KMS-11 (cell line): ENCODE data around the gene GOLIM4.
A peak's percentile ranks its signal among the peaks of the same experiment; 100 is the strongest.

Experiments used
- H2AFZ ChIP-seq: fragments of 200-600 bp; sonication (generic); 2 replicates; pipeline ENCODE4 v1.6.1; 2016; ENCODE audit warnings: antibody characterized with exemption, mixed run types, low read depth
- H3K27ac ChIP-seq: fragments of 200-600 bp; sonication (generic); 2 replicates; pipeline ENCODE4 v1.6.1; 2016; ENCODE audit warnings: mild to moderate bottlenecking, mixed run types
- H3K27me3 ChIP-seq: fragments of 200-600 bp; sonication (generic); 2 replicates; pipeline ENCODE4 v1.6.1; 2017; ENCODE audit warnings: mild to moderate bottlenecking, low read depth, mixed run types, moderate library complexity; ENCODE audit not compliant: insufficient read depth
- H3K36me3 ChIP-seq: fragments of 200-600 bp; sonication (generic); 2 replicates; pipeline ENCODE4 v1.6.1; 2017; ENCODE audit warnings: mild to moderate bottlenecking, mixed run types; ENCODE audit not compliant: insufficient read depth
- H3K4me1 ChIP-seq: fragments of 200-600 bp; sonication (generic); 2 replicates; pipeline ENCODE4 v1.6.1; 2016; ENCODE audit warnings: mild to moderate bottlenecking, low read depth, mixed run types; ENCODE audit not compliant: poor library complexity, severe bottlenecking
- H3K4me2 ChIP-seq: fragments of 200-600 bp; sonication (generic); 2 replicates; pipeline ENCODE4 v1.7.0; 2016; ENCODE audit warnings: mild to moderate bottlenecking, mixed run types
- H3K4me3 ChIP-seq: fragments of 200-600 bp; sonication (generic); IDR thresholded peaks from 2 replicates; pipeline ENCODE4 v1.6.1; 2017; ENCODE audit warnings: low read depth, low read length, mixed read lengths; ENCODE audit not compliant: insufficient read depth
- H3K79me2 ChIP-seq: fragments of 200-600 bp; sonication (generic); 2 replicates; pipeline ENCODE4 v1.6.1; 2016; ENCODE audit warnings: low read depth, mixed run types; ENCODE audit not compliant: insufficient read depth
- H3K9ac ChIP-seq: fragments of 200-600 bp; sonication (generic); 2 replicates; pipeline ENCODE4 v1.6.1; 2016; ENCODE audit warnings: mild to moderate bottlenecking, mixed run types
- H4K20me1 ChIP-seq: fragments of 200-600 bp; sonication (generic); 2 replicates; pipeline ENCODE4 v1.6.1; 2016; ENCODE audit warnings: mild to moderate bottlenecking, mixed run types; ENCODE audit not compliant: insufficient read depth
- CTCF ChIP-seq: fragments of 200-600 bp; sonication (generic); conservative IDR thresholded peaks from 2 replicates; pipeline ENCODE4 v1.6.1; 2017; ENCODE audit warnings: low read depth, mild to moderate bottlenecking, antibody characterized with exemption, low read length, moderate library complexity, mixed read lengths

The GOLIM4 gene

GRCh38 chr3:168102735-168103410, 7.1 kb upstream of the GOLIM4 start:
- Histone ChIP-seq H3K27ac (no peak overlapping the region), H3K4me2 (no peak overlapping the region), H3K9ac (no peak overlapping the region), H3K27me3 (no peaks in the 10 kb centered on the region), H3K4me1 (peaks cover 3% of the 10 kb centered on the region), H4K20me1 (no peaks in the 10 kb centered on the region), H3K36me3 (no peaks in the 10 kb centered on the region), H2AFZ (no peak overlapping the region), H3K79me2 (no peaks in the 10 kb centered on the region), H3K4me3 (no peak overlapping the region)
- no peak for TF ChIP-seq CTCF

GRCh38 chr3:168100777-168101492, 5.2 kb upstream of the GOLIM4 start:
- Histone ChIP-seq H2AFZ (no peak overlapping the region), H4K20me1 (no peaks in the 10 kb centered on the region), H3K4me1 (peaks cover 18% of the 10 kb centered on the region), H3K36me3 (no peaks in the 10 kb centered on the region), H3K27ac (no peak overlapping the region), H3K79me2 (no peaks in the 10 kb centered on the region), H3K4me3 (no peak overlapping the region), H3K27me3 (no peaks in the 10 kb centered on the region), H3K9ac (no peak overlapping the region), H3K4me2 (no peak overlapping the region)
- no peak for TF ChIP-seq CTCF

GRCh38 chr3:168097381-168097780, 1.7 kb upstream of the GOLIM4 start:
- Histone ChIP-seq H3K4me2 (peak overlapping the region; percentile 79), H3K4me1 (peaks cover 27% of the 10 kb centered on the region), H3K4me3 (peak overlapping the region; percentile 41), H3K79me2 (peaks cover 24% of the 10 kb centered on the region), H3K36me3 (no peaks in the 10 kb centered on the region), H3K27me3 (no peaks in the 10 kb centered on the region), H3K9ac (peak overlapping the region; percentile 85; the same call in 1 of the 2 replicates), H2AFZ (peak overlapping the region; percentile 85), H4K20me1 (peaks cover 11% of the 10 kb centered on the region; the same call in 1 of the 2 replicates), H3K27ac (peak overlapping the region; percentile 85)
- TF ChIP-seq CTCF: no peak

- Histone ChIP-seq H3K27me3 (no peaks in the 10 kb centered on the region), H3K36me3 (no peaks in the 10 kb centered on the region), H3K9ac (peak overlapping the region; percentile 85), H3K4me3 (peak overlapping the region; percentile 88), H4K20me1 (peaks cover 11% of the 10 kb centered on the region; the same call in 1 of the 2 replicates), H3K79me2 (peaks cover 36% of the 10 kb centered on the region), H3K4me1 (peaks cover 39% of the 10 kb centered on the region), H3K4me2 (peak overlapping the region; percentile 79), H3K27ac (peak overlapping the region; percentile 85), H2AFZ (peak overlapping the region; percentile 85)
- TF ChIP-seq CTCF: no peak
Measured at GRCh38 chr3:168096210-168096652, 507 bp upstream of the GOLIM4 start.
